Activated CD4-positive, alpha-beta T cell treated with anti-CD3 and anti-CD28 coated beads for 24 hours (primary cell): ENCODE measurements around the gene ZFPM1.
"Not testable (repeated sequence)": the region's sequence is repeated elsewhere in the genome, so short reads cannot be mapped to it uniquely, and the experiment has no call there.

Source experiments
- DNase-seq, 2 donors: peaks; one replicate each; pipeline ENCODE4 v3.0.0-alpha.2; 2020; ENCODE audit warnings: low read depth in 2 of 2

Gene ZFPM1

DNA sequence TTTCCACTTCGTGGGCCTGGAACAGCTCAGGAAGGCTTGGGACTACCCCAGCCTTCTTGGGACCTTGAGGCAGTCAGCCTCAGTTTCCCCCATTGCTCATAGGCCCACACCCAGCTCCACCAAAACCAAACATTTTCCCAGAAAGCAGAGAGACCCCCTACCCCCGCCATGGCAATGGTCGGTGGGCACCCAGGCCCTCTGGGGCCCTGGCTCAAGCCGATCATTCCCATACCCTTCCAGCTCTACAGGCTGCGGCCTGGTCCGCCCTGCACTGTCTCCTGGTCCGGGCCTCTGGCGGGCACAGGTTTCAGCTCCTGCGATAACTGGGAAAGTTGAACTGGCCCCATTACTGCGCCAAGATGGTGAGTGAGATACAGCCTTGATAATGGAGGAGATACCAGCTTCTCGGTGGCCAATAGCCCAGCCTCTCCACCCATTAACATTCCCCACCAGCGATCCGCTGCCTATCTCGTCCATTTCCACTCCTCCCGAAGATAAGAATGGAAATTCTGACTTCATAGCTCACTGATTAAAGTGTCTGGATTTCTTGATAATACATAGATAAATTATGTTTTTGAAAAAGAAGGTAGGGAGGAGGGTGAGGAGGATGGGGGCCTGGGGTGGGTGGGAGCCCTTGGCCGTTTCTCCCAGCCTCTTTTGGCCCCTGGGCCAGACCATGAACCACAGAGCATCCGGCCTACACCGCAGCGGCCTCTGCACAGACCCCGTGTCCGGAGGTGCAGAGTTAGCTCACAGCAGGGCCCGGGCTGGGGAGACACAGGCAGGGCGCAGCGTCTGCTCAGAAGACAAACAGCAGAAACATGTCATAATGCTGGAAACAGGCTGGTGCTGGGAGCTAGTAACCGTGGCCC, 11.6 kb downstream of the ZFPM1 start:
- DNase-seq: no peak

GRCh38 chr16:88465387-88465983, 12.4 kb downstream of the ZFPM1 start:
- no peak for DNase-seq

GRCh38 chr16:88466175-88466862, 13.2 kb downstream of the ZFPM1 start:
- no peak for DNase-seq

- DNase-seq: no peak
Measured at GRCh38 chr16:88466949-88467348, 13.9 kb downstream of the ZFPM1 start.

- no peak for DNase-seq
Measured at GRCh38 chr16:88467541-88467944, 14.5 kb downstream of the ZFPM1 start.

DNA sequence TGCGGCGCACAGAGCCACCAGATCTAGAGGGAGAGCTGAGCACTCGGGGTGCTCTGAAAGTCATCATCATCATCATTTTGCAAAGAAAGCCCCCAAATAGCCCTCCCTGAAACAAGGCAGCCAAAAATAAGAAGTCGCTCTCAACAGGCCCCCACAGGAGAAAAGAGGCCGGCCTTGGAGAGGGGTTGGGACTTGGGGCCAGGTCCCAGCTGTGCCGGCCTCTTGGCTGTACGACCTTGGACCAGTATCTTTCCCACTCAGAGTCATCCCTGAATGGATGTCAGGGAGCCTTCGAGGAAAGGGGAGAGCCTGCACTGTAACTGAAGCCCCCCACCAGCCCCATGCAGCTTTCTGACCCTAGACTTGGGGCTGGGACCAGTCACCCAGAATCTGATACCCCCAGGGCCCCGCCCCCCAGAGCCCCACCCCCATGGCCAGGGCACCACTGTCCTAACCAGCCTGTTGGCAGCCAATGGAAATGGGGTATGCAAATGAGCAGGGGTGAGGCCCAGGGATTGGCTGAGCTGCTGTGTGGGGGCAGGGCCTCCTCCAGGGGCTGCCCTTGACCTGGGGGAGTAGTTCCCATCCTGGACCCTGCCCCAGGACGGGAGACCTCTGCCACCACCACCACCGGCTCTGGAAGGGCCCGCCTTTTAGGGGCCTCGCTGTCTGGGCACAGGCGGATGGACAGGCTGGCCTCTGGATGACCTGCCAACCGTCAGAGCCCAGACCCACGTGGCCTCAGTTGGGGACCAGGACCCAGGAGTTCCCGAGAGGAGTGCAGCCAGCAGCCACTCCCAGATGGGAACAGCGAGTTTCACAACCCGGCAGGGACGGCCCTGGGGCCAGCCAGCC, 15.4 kb downstream of the ZFPM1 start:
- DNase-seq: no peak

DNA sequence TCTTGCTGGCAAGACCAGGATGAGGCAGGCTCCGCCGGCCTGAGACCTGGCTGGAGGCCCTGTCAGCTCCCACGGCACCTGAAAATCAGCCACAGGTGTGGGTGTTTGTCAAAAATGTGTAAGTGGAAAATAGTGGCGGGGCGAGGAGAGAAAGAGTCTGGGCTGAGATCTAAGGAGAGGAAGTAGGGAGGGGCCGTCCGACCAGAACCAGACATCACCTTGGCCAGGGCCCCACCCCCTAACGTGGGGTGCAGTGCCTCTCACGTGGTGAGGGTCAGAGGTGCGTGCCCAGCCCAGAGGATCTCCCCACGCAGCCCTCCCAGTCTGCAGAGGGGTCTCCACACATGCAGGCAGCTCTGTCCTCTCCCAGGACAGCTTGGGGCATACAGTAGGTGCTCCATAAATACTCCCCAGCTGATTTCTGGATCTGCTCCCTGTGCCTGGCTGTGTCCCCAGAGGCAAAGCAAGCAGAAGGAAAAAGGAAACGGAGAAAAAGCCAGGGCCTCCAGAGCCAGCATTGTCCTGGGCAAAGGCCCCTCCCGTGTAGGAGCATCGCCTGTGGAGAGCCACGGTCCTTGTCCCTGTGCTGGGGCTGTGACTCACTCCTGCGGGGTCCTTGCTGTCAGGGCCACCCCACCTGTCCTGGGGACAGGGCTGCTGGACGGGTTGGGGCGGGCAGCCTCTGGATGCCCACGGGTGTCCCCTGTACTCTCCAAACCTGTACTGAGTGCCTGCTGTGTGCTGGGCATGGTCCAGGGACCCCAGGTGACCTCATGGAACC, 16.7 kb downstream of the ZFPM1 start:
- peak in 1 of 2 donors; percentile 22 for DNase-seq

GRCh38 chr16:88470396-88470680, 17.3 kb downstream of the ZFPM1 start:
- DNase-seq: not testable (repeated sequence)

DNA sequence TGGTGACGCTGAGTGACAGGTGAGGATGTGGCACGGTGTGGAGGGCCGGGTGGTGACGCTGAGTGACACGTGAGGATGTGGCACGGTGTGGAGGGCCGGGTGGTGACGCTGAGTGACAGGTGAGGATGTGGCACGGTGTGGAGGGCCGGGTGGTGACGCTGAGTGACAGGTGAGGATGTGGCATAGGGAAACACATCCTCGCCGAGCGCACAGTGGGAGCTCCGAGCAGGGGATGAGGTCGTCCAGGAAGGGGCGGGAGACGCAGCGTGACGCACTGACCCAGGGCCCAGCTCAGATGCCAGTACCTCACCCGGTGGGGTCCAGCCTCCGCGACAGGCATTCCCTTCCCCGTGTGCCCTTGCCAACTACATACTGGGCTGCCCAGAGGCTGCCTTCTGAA, 17.6 kb downstream of the ZFPM1 start:
- not testable (repeated sequence) for DNase-seq

DNA sequence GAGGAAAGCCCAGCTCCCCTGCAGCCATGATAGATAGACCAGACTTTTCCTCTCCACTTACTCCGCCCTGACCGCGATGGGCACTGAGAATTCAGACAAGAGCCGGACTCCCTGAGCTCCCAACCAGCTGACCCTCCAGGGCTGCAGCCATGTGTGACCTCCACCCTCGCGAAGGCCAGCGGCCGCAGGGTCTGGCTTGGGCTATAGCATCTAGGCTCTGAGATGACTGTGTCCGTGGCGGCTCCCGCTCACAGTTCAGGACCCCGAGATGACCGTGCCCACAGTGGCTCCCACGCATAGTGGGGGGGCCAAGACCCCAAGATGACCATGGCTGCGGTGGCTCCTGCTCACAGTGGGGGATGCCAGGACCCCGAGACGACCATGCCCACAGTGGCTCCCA, 18.0 kb downstream of the ZFPM1 start:
- DNase-seq: no peak

GRCh38 chr16:88471575-88471974, 18.5 kb downstream of the ZFPM1 start:
- DNase-seq: no peak

DNA sequence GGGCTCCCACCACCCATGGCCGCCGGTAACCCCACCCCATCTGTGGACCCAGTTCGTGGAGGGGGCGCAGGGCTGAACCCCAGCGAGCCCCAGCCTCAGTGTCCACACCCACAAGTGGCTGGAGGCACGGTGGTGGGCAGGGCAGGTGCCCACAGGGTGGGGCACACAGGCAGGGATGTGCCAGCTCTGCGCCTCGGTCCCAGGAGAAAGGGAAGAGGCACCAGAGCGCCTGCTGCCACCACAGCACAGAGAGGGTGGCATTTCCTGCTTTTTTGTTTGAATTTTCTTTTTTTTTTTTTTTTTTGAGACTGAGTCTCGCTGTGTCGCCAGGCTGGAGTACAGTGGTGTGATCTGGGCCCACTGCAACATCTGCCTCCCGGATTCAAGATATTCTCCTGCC, 19.0 kb downstream of the ZFPM1 start:
- DNase-seq: no peak

DNA sequence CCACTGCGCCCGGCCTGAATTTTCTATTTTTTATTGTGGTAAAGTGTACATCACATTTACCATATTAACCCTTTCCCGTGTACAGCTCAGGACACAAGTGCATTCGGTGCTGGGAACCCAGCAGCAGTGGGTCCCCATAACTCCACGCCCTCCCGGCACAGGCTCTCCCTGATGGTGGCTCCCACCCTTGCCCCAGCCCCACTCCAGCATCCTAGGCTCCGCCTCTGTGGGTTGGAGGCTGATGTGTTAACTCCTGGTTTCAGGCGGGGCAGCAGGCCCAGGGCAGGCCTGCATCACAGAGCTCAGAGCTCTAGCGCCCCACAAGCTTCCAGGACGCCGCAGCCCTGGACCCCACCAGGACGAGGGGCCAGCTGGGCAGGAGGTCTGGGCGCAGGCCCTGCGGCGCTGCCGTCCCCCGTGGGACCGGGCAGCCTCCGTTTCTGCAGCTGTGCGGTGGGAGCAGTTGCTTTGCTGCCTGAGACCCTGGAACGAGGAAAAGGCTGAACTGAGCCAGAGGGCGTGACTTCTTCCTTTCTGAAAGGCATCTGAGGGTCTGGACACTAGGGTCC, 19.6 kb downstream of the ZFPM1 start:
- DNase-seq: no peak

DNA sequence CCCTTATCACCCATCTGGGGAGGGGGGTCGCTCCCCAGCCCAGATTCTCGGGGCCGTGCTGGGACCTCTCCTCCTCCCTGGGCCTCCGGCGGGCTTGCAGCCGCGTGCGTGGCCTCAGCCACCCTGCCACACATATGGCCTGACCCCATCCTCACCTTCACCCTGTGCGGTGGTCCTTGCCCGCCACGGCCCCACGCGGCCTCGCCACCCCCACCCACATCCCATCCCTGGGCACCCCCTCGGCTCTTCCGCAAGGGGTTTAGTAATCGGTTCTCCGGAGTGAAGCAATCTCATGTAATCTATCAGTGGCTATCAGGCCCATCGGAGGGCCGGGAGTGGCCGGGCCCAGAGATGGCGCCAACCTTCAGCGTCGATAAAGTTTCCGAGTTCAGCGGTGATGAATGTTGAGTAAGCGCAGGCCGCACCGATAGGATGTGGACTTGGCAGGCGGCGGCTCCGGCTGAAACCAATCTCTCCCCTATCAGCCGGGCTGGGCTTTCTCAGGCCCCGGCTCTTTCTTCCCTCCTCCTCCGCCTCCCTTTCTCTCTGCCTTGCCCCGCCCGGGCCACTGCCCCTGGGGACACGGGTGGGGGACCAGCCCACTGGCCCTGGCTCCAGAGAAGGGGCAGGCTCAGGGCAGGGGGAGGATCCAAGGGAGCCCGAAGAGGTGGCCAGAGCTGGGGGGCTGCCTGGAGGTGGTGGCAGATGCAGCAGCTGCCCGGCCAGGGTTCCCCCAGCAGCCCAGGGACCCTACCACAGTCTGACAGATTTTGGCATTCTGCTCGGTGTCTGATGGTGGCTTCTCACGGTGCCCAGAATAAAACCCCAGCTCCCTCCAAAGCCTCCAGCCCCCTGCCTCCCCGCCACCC, 20.8 kb downstream of the ZFPM1 start:
- no peak for DNase-seq

DNA sequence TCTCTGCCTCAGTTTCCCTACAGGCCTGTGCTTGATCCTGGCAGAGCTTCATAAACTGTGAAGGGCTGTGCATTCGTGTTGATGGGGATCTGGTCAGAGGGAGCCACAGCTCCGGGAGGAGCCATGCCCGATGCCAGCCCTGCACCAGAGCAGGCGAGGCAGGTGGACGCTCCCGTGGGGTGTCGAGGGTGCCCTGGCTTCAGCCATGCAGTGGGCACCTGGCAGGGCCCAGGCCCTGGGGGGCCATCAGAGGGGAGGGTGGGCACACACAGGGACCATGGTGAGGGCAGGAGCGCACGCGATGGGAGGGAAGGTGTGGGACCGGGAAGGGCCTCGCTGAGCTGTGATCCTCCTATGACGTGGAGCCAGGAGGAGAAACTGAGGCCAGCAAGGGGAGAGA, 22.0 kb downstream of the ZFPM1 start:
- no peak for DNase-seq

GRCh38 chr16:88476203-88476602, 23.1 kb downstream of the ZFPM1 start:
- DNase-seq: no peak

- no peak for DNase-seq
Measured at GRCh38 chr16:88476817-88477397, 23.8 kb downstream of the ZFPM1 start.

GRCh38 chr16:88477631-88478519, 24.8 kb downstream of the ZFPM1 start:
- peak in 1 of 2 donors; percentile 32 for DNase-seq
